ENCODE data around the gene FMNL2.

FMNL2 gene

GRCh38 chr2:152342259-152343046, 7.5 kb downstream of the FMNL2 start:
- DNase-seq, result no peak

DNA sequence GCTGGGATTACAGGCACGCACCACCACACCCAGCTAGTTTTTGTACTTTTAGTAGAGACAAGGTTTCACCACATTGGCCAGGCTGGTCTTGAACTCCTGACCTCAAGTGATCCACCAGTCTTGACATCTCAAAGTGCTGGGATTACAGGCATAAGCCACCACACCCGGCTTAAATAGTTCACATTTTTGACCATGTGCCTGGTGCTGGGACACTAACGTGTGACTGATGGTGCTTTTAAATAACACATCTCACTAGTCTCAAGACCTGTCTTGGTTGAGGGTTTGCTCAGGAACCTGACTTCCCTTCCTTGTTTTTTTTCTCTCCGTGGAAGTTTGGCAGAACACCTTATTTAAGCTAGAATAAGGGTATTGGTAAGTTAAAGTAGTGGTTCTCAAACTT, 8.5 kb downstream of the FMNL2 start:
- no peak for DNase-seq

DNA sequence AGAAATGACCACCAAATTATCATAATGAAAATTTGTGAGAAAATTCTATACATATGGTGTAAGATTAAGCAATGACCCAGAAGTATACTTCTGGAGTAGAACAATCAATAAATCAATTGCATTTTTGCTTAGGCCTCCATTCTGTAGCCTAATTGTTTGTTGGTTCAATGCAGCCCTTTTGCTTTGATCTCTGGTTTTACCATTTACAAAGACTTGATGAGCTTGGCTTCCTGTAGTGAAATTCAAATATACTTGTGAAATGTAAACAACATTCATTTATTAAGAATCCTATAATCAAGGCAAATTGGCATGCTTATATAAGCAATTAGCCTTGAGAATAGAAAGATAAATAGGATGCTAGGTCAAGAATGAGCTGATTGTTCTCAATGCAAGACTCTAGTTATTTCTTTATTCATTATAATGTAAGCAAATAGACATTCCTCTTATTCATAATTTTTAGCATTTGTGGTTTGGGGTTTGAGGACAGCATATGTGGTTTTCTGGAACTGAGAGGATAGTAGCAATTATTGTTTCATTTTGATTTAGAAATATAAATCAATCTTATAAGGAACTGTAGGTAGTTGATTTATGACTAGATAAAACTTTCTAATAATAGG, 9.7 kb downstream of the FMNL2 start:
- no peak for DNase-seq

DNA sequence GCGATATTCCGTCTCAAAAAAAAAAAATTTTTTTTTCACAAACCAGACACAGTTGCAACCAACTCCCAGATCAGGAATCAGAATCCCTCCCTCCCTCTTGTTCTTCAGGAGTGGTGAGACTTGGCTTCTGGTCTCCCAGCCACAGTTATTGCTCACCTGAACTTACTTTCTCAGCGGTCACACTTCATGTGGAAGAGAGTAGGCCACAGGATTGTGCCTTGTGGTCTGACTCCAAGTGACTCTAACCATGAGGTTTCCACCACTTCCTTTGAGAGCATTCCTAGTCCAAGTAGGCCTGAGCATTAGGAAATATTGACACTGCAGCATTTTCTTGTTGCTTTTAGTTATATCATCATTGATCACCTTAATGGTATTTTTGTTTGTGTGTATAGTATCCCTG, 12.1 kb downstream of the FMNL2 start:
- DNase-seq, result no peak

DNA sequence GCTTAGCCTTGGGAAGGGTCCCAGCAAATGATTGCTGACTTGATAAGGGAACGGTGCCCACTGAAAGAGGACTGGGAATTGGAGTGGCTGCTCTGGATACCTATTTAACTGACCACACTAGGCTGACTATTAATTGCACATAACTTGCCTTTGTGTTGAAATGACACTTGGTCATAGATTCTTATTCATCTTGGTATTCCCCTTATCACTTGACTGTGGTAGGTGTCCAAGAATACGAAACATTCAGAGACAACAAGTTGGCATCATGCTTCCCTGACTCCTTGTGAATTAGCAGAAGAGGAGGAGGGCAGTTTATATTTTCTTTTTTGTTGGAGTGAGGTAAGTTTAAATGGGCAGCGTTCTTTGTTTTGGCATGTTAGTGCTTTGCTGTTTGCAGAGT, 13.4 kb downstream of the FMNL2 start:
- no peak for DNase-seq

GRCh38 chr2:152349416-152349815, 14.4 kb downstream of the FMNL2 start:
- DNase-seq, result no peak

GRCh38 chr2:152350155-152350679, 15.2 kb downstream of the FMNL2 start:
- no peak for DNase-seq

- no peak for DNase-seq
Measured at GRCh38 chr2:152352616-152353015, 17.6 kb downstream of the FMNL2 start.

- no peak for DNase-seq
Measured at GRCh38 chr2:152353364-152353763, 18.4 kb downstream of the FMNL2 start.

DNA sequence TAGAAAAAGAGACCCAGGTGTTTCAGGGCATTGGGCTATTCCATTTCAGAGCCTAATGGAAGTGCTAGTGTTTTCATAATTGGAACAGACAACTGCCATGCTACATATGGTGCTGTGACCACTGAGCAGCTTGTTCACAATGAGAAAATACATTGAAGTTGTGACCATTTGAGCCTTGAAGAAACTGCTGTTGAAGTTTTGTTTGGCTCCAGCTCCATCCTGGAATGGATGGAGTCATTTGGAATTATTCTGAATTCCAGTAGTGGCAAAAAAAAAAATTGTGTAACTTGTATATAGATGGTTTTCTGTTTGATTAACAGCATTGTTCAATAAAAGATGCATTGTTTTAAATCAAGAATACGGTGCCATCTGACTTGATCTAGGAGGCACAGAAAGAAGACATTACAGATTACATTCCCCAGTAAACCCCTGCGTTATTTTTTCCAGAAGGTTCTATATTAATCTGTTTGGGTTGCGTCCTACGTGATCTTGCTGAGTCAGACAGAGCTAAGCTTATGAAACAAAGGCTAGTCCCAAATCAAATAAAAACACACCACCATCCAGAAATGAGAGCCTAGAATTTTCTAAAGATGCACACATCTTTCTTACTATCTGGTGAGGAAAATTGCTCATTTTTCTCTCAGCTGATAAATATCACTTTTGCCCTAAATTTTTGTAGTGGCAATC, 19.2 kb downstream of the FMNL2 start:
- DNase-seq, result no peak

DNA sequence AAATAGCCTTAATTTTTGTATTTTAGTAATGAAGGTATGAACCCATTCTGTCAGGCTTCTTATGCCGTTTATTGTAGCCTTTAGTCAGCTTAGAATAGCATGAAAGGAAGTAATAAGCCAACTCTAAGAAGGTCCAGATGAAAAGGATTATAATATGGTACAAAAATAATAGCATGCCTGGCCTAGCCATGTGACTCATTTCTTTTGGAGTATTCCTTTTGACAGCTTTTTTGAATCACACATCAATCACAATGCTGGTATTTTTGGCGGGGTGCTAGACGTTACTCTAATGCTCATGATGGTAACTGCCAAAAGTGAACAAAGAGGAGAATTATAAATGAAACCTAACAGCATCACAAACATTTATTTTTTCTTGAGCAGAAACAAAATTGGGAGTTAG, 19.9 kb downstream of the FMNL2 start:
- DNase-seq, result no peak

DNA sequence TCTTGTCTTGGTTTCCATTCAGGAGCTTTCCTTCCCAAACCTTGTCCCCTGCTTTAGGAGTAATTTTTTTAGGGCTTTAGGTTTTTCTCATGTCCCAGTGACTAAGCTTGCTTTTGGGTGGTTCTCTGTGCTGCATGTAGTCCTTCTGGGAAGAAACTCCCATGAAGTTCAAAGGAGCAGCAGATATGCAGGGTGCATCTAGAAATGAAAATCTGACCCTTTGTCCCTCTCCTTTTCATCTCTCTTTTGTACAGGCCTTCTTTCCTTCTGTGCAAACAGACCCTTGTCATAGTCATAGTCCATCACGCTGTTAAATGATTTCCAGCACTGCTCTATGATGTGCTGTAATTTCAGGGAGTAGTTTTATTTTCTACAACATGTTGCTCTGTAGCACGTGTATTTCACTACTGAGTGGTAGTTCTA, 20.4 kb downstream of the FMNL2 start:
- no peak for DNase-seq

DNA sequence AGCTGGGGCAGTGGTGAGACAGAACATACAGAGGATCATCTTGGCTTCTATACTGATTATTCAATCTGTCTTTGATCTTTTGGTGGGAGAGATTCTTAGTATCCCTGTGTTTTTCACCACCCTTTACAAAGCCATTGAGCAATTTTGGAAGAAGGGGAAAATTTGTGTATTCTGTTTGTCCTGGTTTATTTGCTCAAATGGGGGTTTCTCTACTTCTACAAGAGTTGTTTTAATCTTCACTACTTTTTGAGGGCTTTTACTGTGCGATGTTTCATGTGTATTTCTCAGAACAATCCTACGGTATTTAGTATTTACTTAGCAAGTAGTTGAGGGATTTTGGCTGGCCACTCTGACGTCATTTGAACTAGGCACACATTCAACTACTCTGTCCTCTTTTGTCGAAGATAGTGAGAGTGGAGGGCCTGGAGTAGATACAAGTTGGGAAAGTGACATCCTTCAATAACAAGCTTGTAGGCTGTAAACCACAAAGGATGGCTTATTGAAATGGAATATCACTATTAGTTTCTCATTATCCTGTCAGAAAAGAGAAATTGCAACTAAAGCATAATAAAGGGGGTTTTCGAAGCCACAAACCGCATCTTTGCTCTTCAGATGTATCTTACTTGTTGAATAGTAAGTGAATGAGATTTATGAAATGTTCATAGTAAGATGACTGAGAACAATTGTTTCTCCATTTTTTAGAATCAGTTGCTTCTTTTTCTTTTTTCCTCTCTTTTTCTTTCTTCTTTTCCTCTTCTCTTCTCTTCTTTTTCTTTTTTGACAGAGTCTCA, 24.8 kb downstream of the FMNL2 start:
- DNase-seq, result no peak

- DNase-seq, result no peak
Measured at GRCh38 chr2:152363936-152364335, 29.0 kb downstream of the FMNL2 start.

- DNase-seq, result no peak
Measured at GRCh38 chr2:152367547-152368390, 32.8 kb downstream of the FMNL2 start.

DNA sequence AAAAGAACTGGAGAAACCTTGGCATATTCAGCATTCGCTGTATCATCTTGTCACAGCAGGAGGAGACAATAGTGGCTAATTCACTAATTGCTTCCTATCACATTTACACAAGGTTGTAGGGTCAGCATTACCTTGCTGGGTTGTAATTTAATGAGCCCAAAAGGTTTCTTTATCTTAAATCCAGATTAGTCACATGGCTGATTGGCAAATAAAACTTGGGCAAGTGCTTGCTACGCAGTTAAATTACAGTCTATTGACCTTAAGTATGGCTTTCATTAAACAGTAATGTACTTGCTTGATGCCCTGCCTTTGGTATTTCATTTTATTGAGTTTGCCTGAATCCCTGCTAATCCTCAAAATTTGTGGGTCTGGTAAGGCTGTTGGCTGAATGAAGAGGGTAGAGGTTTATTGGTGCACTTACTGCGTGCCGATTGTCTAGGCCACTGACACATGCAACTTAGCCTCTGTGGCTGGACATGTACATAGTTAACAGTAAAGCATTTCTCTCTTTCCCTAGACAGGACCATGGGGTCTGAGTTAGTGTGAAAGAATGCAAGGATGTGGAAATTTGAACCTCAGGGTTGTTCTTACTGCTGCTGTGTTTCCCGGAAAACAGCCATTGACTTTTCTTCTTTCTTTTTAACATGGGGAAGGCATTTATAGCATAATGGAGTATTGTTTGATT, 34.3 kb downstream of the FMNL2 start:
- no peak for DNase-seq

DNA sequence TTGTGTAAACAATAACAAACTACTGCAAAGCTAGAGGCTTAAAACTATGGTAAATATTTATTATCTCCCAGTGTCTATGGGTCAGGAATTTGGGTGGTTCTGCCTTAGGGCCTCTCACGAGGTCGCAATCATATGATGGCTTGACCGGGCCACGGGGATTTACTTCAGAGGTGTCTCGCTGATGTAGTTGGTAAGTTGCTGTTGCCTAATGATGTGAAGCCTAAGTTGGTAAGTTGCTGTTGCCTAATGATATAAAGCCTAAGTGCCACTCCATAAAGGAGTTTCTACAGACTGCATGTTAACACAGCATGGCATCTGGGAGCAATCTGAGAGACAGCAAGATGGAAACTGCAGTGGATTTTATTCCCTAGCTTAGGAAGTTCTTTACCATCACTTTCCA, 35.8 kb downstream of the FMNL2 start:
- DNase-seq, result no peak

DNA sequence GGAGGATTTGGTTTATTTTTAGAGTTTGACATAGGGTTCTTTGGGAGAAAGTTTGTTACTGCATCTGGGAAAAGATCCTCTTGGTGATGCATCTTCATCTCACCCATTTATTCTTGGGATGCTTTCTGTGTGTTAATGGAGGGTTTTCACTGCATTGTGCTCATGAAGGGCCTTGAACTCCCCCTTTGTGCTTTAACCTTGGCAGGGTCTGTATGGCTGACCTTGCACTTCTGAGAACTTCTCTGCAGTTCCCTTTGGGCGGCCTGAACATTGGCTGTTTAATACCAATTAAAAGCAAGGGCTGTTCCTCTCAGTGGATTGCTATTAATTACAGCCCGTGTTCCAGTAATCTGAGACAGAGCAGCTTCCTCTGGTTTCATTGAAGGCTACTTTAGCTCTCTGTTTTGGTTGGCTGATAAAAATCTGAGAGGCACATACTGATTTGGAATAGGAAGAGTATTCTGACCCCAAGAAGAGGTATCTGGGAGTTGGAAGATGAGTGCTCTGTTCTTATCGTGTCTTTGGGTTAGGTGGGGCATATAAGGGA, 37.5 kb downstream of the FMNL2 start:
- no peak for DNase-seq

DNA sequence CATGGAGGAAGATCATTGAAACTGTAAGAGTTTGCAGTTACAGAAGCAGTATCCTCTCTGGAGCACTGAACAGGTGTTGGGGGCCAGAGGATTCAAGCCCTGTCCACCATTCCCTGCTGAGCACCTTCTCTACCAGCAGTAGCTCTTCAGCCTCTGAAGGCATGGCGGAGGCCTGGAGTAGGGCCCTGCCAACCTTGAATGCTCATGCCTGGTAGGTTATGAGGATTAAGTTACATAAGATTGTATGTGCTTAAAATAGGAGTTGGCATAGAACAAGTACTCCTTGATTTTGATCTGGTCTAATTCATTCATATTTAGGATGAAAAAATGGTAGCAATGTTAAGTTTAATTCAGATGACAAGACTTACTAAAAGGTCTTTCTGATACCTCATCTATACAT, 40.2 kb downstream of the FMNL2 start:
- no peak for DNase-seq

DNA sequence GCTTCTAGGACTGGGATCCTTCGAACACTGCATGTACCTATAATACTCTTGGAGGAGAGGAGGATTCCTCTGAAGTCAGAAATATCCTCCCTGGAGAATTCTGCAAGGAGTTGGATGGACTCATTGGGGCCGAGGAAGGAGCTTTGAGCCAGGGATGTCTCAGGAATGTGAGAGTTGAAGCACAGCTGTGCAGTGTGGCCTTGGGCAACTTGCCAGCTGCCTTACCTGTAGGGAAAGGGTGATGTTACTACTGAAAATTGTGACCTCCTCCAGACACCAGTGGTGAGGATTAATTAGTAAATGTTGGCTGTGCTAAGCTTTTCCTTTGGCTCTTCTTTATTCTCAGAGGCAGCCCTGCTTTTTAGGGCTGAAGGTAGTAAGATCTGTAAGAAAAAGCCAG, 41.4 kb downstream of the FMNL2 start:
- DNase-seq, result no peak

GRCh38 chr2:152376968-152377367, 42.0 kb downstream of the FMNL2 start:
- no peak for DNase-seq

Measured in KG1 (cell line).